GM23338 (cell line): Measurements from ENCODE around the gene INTS3. TPM values are rescaled to one million over a fixed set of nuclear protein-coding genes. Genes with fewer than 3 reads are reported as not detected.

ENCODE experiments used
- ATAC-seq: fragments of 200-7000 bp; cut with Tn5 transposase; 3 replicates; pipeline ENCODE4 v1.9.1; 2020
- DNase-seq: peaks from one replicate; pipeline ENCODE4 v3.0.0-alpha.2; 2015; ENCODE audit warnings: low spot score
- H2AFZ ChIP-seq: fragments of 200-600 bp; sonication (generic); 2 replicates; pipeline ENCODE4 v1.8.0; 2016; ENCODE audit warnings: antibody characterized with exemption, mild to moderate bottlenecking, moderate library complexity
- H3F3A ChIP-seq: fragments of 200-600 bp; sonication (generic); replicated peaks from 2 replicates; pipeline ENCODE4 v1.8.0; 2017; ENCODE audit warnings: antibody characterized with exemption, mixed run types, low read depth
- H3K27ac ChIP-seq: fragments of 200-600 bp; sonication (generic); 2 replicates; pipeline ENCODE4 v1.6.1; 2016; ENCODE audit warnings: low read depth
- H3K27me3 ChIP-seq: fragments of 200-600 bp; sonication (generic); 2 replicates; pipeline ENCODE4 v1.8.0; 2016; ENCODE audit warnings: mild to moderate bottlenecking, mixed run types, moderate library complexity; ENCODE audit not compliant: insufficient read depth
- H3K36me3 ChIP-seq: fragments of 200-600 bp; sonication (generic); 2 replicates; pipeline ENCODE4 v1.8.0; 2016; ENCODE audit warnings: mild to moderate bottlenecking; ENCODE audit not compliant: insufficient read depth
- H3K4me1 ChIP-seq: fragments of 200-600 bp; sonication (generic); 2 replicates; pipeline ENCODE4 v1.8.0; 2016; ENCODE audit warnings: mild to moderate bottlenecking, moderate library complexity; ENCODE audit not compliant: insufficient read depth
- H3K4me2 ChIP-seq: fragments of 200-600 bp; sonication (generic); 2 replicates; pipeline ENCODE4 v1.7.1; 2017; ENCODE audit warnings: mixed run types
- H3K4me3 ChIP-seq: fragments of 200-600 bp; sonication (generic); 2 replicates; pipeline ENCODE4 v1.6.1; 2016; ENCODE audit warnings: mixed run types
- H3K79me2 ChIP-seq: fragments of 200-600 bp; sonication (generic); replicated peaks from 2 replicates; pipeline ENCODE4 v1.8.0; 2017; ENCODE audit warnings: mild to moderate bottlenecking; ENCODE audit not compliant: insufficient read depth
- H3K9me2 ChIP-seq: fragments of 200-600 bp; sonication (generic); 2 replicates; pipeline ENCODE4 v1.8.0; 2017; ENCODE audit not compliant: insufficient read depth
- H4K20me1 ChIP-seq: fragments of 200-600 bp; sonication (generic); replicated peaks from 2 replicates; pipeline ENCODE4 v1.8.0; 2017; ENCODE audit warnings: mild to moderate bottlenecking; ENCODE audit not compliant: insufficient read depth
- H3K27ac Mint-ChIP-seq: 2 replicates; pipeline ENCODE4 v1.8.0; 2020; ENCODE audit warnings: inconsistent platforms, mild to moderate bottlenecking, moderate library complexity, mixed read lengths
- H3K27me3 Mint-ChIP-seq: 3 replicates; pipeline ENCODE4 v1.8.0; 2022; ENCODE audit warnings: low read depth, mild to moderate bottlenecking, moderate library complexity, mixed read lengths, inconsistent platforms; ENCODE audit not compliant: insufficient read depth, poor library complexity
- H3K36me3 Mint-ChIP-seq: 3 replicates; pipeline ENCODE4 v1.8.0; 2021; ENCODE audit warnings: low read depth, mild to moderate bottlenecking, inconsistent platforms, moderate library complexity, mixed read lengths
- H3K4me1 Mint-ChIP-seq: 3 replicates; pipeline ENCODE4 v1.8.0; 2020; ENCODE audit warnings: mild to moderate bottlenecking, inconsistent platforms, mixed read lengths
- H3K4me3 Mint-ChIP-seq: 3 replicates; pipeline ENCODE4 v1.8.0; 2021; ENCODE audit warnings: moderate library complexity, mild to moderate bottlenecking, inconsistent platforms, mixed read lengths
- H3K9me3 Mint-ChIP-seq: 3 replicates; pipeline ENCODE4 v1.8.0; 2020; ENCODE audit warnings: moderate library complexity, mild to moderate bottlenecking, inconsistent platforms, mixed read lengths
- EZH2 ChIP-seq: fragments of 200-600 bp; sonication (generic); IDR thresholded peaks from one replicate; pipeline ENCODE4 v1.8.0; 2017; ENCODE audit warnings: antibody characterized with exemption, mild to moderate bottlenecking, low read depth; ENCODE audit not compliant: unreplicated experiment
- EZH2phosphoT487 ChIP-seq: fragments of 200-600 bp; sonication (generic); IDR thresholded peaks from one replicate; pipeline ENCODE4 v1.8.1; 2018; ENCODE audit warnings: antibody characterized with exemption; ENCODE audit not compliant: unreplicated experiment
- JUNB ChIP-seq: IDR thresholded peaks from one replicate; pipeline ENCODE4 v1.6.1; 2016; ENCODE audit warnings: antibody characterized with exemption; ENCODE audit not compliant: unreplicated experiment
- POLR2AphosphoS5 ChIP-seq: IDR thresholded peaks from 2 replicates; pipeline ENCODE4 v1.6.1; 2016; ENCODE audit warnings: antibody characterized with exemption, low read depth
- STAT1 ChIP-seq: IDR thresholded peaks from one replicate; pipeline ENCODE4 v1.6.1; 2016; ENCODE audit warnings: antibody characterized with exemption; ENCODE audit not compliant: unreplicated experiment
- ZNF114 ChIP-seq: fragments of 250-450 bp; sonication (Bioruptor Pico); IDR thresholded peaks from 2 replicates; pipeline ENCODE4 v1.5.0; 2020; ENCODE audit warnings: mild to moderate bottlenecking, moderate library complexity
- ZNF331 ChIP-seq: fragments of 250-450 bp; sonication (Bioruptor Pico); IDR thresholded peaks from 2 replicates; pipeline ENCODE4 v1.5.0; 2020; ENCODE audit warnings: low read depth, mild to moderate bottlenecking, moderate library complexity
- polyA plus RNA-seq: library from polyadenylated mRNA; unstranded; fragments of >200 nt; fragmentation: Nextera tagmentation; extraction: Ambion mirVana; gene quantifications from 2 replicates; pipeline ENCODE4 v1.2.1, GENCODE V29; 2016
- total RNA-seq: library from RNA; depleted of rRNA; stranded (reverse); fragments of >200 nt; shearing (Covaris generic); gene quantifications from 2 replicates; pipeline ENCODE4 v1.2.3, GENCODE V29; 2014
- TF ChIP-seq, protein P1 (sequence below): fragments of 250-450 bp; sonication (Bioruptor Pico); IDR thresholded peaks from 2 replicates; pipeline ENCODE4 v1.5.0; 2020; ENCODE audit warnings: mild to moderate bottlenecking, moderate library complexity
- TF ChIP-seq, protein P2 (sequence below), 2 experiments: fragments of 200-600 bp in 1 of 2; sonication (generic) in 1 of 2; conservative IDR thresholded peaks; 2 replicates each; pipeline versions ENCODE4 v1.5.1 to v1.6.1; 2016 to 2017; ENCODE audit warnings: antibody characterized with exemption in 2 of 2, low read depth in 2 of 2, mild to moderate bottlenecking in 2 of 2, moderate library complexity in 1 of 2
- TF ChIP-seq, protein P3 (sequence below): IDR thresholded peaks from 2 replicates; pipeline ENCODE4 v1.6.1; 2016; ENCODE audit warnings: antibody characterized with exemption

Gene INTS3
- total and polyA plus RNA-seq, 2 experiments from 2014 or later = 22.7 to 51.3 TPM

GRCh38 chr1:153769221-153769620 lies 41.4 kb downstream of the INTS3 start:
- H3K27ac ChIP-seq = 0 out of 2 replicates have a peak overlapping the region, but pooled peaks have one; percentile 19
- H3K9me3 Mint-ChIP-seq = no peaks in the 10 kb centered on the region
- H3K9me2 ChIP-seq = no peaks in the 10 kb centered on the region
- no peak overlapping the region for H2AFZ ChIP-seq
- no peak overlapping the region for H3K4me2 ChIP-seq
- no peak overlapping the region for H3K4me3 Mint-ChIP-seq
- DNase-seq (no peak), ATAC-seq (no peak)
- TF ChIP-seq, protein P1, sequence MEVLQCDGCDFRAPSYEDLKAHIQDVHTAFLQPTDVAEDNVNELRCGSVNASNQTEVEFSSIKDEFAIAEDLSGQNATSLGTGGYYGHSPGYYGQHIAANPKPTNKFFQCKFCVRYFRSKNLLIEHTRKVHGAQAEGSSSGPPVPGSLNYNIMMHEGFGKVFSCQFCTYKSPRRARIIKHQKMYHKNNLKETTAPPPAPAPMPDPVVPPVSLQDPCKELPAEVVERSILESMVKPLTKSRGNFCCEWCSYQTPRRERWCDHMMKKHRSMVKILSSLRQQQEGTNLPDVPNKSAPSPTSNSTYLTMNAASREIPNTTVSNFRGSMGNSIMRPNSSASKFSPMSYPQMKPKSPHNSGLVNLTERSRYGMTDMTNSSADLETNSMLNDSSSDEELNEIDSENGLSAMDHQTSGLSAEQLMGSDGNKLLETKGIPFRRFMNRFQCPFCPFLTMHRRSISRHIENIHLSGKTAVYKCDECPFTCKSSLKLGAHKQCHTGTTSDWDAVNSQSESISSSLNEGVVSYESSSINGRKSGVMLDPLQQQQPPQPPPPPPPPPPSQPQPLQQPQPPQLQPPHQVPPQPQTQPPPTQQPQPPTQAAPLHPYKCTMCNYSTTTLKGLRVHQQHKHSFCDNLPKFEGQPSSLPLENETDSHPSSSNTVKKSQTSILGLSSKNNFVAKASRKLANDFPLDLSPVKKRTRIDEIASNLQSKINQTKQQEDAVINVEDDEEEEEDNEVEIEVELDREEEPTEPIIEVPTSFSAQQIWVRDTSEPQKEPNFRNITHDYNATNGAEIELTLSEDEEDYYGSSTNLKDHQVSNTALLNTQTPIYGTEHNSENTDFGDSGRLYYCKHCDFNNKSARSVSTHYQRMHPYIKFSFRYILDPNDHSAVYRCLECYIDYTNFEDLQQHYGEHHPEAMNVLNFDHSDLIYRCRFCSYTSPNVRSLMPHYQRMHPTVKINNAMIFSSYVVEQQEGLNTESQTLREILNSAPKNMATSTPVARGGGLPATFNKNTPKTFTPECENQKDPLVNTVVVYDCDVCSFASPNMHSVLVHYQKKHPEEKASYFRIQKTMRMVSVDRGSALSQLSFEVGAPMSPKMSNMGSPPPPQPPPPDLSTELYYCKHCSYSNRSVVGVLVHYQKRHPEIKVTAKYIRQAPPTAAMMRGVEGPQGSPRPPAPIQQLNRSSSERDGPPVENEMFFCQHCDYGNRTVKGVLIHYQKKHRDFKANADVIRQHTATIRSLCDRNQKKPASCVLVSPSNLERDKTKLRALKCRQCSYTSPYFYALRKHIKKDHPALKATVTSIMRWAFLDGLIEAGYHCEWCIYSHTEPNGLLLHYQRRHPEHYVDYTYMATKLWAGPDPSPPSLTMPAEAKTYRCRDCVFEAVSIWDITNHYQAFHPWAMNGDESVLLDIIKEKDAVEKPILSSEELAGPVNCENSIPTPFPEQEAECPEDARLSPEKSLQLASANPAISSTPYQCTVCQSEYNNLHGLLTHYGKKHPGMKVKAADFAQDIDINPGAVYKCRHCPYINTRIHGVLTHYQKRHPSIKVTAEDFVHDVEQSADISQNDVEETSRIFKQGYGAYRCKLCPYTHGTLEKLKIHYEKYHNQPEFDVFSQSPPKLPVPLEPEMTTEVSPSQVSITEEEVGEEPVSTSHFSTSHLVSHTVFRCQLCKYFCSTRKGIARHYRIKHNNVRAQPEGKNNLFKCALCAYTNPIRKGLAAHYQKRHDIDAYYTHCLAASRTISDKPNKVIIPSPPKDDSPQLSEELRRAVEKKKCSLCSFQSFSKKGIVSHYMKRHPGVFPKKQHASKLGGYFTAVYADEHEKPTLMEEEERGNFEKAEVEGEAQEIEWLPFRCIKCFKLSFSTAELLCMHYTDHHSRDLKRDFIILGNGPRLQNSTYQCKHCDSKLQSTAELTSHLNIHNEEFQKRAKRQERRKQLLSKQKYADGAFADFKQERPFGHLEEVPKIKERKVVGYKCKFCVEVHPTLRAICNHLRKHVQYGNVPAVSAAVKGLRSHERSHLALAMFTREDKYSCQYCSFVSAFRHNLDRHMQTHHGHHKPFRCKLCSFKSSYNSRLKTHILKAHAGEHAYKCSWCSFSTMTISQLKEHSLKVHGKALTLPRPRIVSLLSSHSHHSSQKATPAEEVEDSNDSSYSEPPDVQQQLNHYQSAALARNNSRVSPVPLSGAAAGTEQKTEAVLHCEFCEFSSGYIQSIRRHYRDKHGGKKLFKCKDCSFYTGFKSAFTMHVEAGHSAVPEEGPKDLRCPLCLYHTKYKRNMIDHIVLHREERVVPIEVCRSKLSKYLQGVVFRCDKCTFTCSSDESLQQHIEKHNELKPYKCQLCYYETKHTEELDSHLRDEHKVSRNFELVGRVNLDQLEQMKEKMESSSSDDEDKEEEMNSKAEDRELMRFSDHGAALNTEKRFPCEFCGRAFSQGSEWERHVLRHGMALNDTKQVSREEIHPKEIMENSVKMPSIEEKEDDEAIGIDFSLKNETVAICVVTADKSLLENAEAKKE (CRISPR knock-in tag) = no peak
- peaks cover 15% of the 10 kb centered on the region for H3K27me3 Mint-ChIP-seq
- peaks cover 3% of the 10 kb centered on the region; the same call in 1 of the 2 replicates for H4K20me1 ChIP-seq
- peaks cover 9% of the 10 kb centered on the region; the same call in 1 of the 2 replicates for H3K4me1 ChIP-seq
- H3K4me1 Mint-ChIP-seq = peaks cover 34% of the 10 kb centered on the region
- H3K36me3 Mint-ChIP-seq = peaks cover 90% of the 10 kb centered on the region
- no peak overlapping the region for H3K4me3 ChIP-seq
- peak overlapping the region; percentile 11; the same call in 1 of the 2 replicates for H3K27ac Mint-ChIP-seq
- peaks cover 32% of the 10 kb centered on the region for H3K36me3 ChIP-seq
- H3F3A ChIP-seq = peaks cover 10% of the 10 kb centered on the region
- H3K79me2 ChIP-seq = no peaks in the 10 kb centered on the region
- H3K27me3 ChIP-seq = no peaks in the 10 kb centered on the region

- DNase-seq = no peak
- Histone ChIP-seq H3K4me2 (no peak overlapping the region), H3K9me2 (no peaks in the 10 kb centered on the region), H2AFZ (no peak overlapping the region), H3K27ac (no peak overlapping the region), H3K27me3 (no peaks in the 10 kb centered on the region), H3F3A (peaks cover 19% of the 10 kb centered on the region), H3K4me3 (no peak overlapping the region), H3K4me1 (peaks cover 16% of the 10 kb centered on the region), H4K20me1 (peaks cover 3% of the 10 kb centered on the region; the same call in 1 of the 2 replicates), H3K36me3 (peaks cover 21% of the 10 kb centered on the region), H3K79me2 (no peaks in the 10 kb centered on the region)
- peaks cover 20% of the 10 kb centered on the region for H3K27me3 Mint-ChIP-seq
- H3K36me3 Mint-ChIP-seq = peaks cover 84% of the 10 kb centered on the region
- H3K9me3 Mint-ChIP-seq = no peaks in the 10 kb centered on the region
- H3K4me3 Mint-ChIP-seq = peak overlapping the region; percentile 20; the same call in 1 of the 3 replicates
- H3K27ac Mint-ChIP-seq = peak overlapping the region; percentile 78; the same call in 1 of the 2 replicates
- ATAC-seq = no peak
- peaks cover 41% of the 10 kb centered on the region for H3K4me1 Mint-ChIP-seq
- TF ChIP-seq EZH2 (no peak), STAT1 (no peak), POLR2AphosphoS5 (no peak), ZNF114 (CRISPR knock-in tag) (no peak), JUNB (no peak), EZH2phosphoT487 (no peak), ZNF331 (CRISPR knock-in tag) (no peak)
- TF ChIP-seq, protein P2, sequence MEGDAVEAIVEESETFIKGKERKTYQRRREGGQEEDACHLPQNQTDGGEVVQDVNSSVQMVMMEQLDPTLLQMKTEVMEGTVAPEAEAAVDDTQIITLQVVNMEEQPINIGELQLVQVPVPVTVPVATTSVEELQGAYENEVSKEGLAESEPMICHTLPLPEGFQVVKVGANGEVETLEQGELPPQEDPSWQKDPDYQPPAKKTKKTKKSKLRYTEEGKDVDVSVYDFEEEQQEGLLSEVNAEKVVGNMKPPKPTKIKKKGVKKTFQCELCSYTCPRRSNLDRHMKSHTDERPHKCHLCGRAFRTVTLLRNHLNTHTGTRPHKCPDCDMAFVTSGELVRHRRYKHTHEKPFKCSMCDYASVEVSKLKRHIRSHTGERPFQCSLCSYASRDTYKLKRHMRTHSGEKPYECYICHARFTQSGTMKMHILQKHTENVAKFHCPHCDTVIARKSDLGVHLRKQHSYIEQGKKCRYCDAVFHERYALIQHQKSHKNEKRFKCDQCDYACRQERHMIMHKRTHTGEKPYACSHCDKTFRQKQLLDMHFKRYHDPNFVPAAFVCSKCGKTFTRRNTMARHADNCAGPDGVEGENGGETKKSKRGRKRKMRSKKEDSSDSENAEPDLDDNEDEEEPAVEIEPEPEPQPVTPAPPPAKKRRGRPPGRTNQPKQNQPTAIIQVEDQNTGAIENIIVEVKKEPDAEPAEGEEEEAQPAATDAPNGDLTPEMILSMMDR (conservative IDR thresholded peaks at IDR 0.05; ENCODE audit: low read depth in 2 of 2) = no peak
- TF ChIP-seq, protein P3, sequence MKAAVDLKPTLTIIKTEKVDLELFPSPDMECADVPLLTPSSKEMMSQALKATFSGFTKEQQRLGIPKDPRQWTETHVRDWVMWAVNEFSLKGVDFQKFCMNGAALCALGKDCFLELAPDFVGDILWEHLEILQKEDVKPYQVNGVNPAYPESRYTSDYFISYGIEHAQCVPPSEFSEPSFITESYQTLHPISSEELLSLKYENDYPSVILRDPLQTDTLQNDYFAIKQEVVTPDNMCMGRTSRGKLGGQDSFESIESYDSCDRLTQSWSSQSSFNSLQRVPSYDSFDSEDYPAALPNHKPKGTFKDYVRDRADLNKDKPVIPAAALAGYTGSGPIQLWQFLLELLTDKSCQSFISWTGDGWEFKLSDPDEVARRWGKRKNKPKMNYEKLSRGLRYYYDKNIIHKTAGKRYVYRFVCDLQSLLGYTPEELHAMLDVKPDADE = no peak
Observed at GRCh38 chr1:153770797-153771196, 42.9 kb downstream of the INTS3 start.
